Chondrocyte (in vitro differentiated cells): Measurements from ENCODE around the gene ATG4D. TPM values are rescaled to one million over a fixed set of nuclear protein-coding genes. Genes with fewer than 3 reads are reported as not detected.

ENCODE experiments used
- DNase-seq: peaks from one replicate; pipeline ENCODE4 v3.0.0; 2021; ENCODE audit warnings: mixed read lengths, low spot score
- H3K27ac Mint-ChIP-seq: one replicate; pipeline ENCODE4 v1.8.0; 2021; ENCODE audit warnings: mild to moderate bottlenecking, moderate library complexity, mixed read lengths; ENCODE audit not compliant: unreplicated experiment
- H3K27me3 Mint-ChIP-seq: 2 replicates; pipeline ENCODE4 v1.8.0; 2021; ENCODE audit warnings: low read depth, mixed read lengths
- H3K36me3 Mint-ChIP-seq: 2 replicates; pipeline ENCODE4 v1.8.0; 2021; ENCODE audit warnings: low read depth, mixed read lengths
- H3K4me1 Mint-ChIP-seq: 2 replicates; pipeline ENCODE4 v1.8.0; 2021; ENCODE audit warnings: low read depth, mild to moderate bottlenecking, mixed read lengths
- H3K4me3 Mint-ChIP-seq: one replicate; pipeline ENCODE4 v1.8.0; 2021; ENCODE audit warnings: mild to moderate bottlenecking, moderate library complexity, mixed read lengths; ENCODE audit not compliant: unreplicated experiment
- H3K9me3 Mint-ChIP-seq: 2 replicates; pipeline ENCODE4 v1.8.0; 2021; ENCODE audit warnings: low read depth, mixed read lengths
- total RNA-seq: library from RNA; stranded (reverse); gene quantifications from 3 replicates; pipeline ENCODE4 v1.2.1, GENCODE V29; 2021
- TF ChIP-seq, protein P1 (sequence below): fragments of 200-600 bp; sonication (generic); IDR thresholded peaks from 2 replicates; pipeline ENCODE4 v1.5.0; 2021; ENCODE audit warnings: antibody characterized with exemption, mild to moderate bottlenecking, moderate library complexity

Gene ATG4D
- total RNA-seq, 1 donor from 2014 or later: 23.2 TPM

DNA sequence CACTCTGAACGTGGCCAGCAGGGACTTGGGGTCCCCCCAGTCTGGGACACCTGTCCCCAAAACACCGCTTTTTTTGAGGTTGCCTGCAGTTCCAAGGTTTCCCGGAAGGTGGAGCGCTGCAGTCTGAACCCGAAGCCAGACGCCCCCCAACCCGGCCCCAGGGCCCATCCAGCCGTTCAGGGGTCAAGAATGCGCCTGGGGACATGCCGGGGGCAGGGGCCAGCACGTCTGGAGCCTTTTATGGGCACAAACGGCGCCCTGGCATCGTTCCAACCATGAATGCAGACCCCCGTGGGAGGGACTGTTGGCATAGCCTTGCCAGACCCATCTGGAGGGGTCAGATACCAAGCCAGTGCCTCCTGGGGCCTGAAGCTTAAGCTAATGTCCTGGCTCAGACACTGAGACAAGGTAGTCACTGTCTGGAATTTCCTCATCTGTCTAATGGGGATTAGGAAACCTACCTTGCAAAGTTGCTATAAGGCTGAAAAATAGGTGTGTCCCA is 33.4 kb upstream of the ATG4D start:
- DNase-seq: no peak
- H3K36me3 Mint-ChIP-seq: no peaks in the 10 kb centered on the region
- no peaks in the 10 kb centered on the region for H3K27me3 Mint-ChIP-seq
- H3K9me3 Mint-ChIP-seq: no peaks in the 10 kb centered on the region
- TF ChIP-seq, protein P1, sequence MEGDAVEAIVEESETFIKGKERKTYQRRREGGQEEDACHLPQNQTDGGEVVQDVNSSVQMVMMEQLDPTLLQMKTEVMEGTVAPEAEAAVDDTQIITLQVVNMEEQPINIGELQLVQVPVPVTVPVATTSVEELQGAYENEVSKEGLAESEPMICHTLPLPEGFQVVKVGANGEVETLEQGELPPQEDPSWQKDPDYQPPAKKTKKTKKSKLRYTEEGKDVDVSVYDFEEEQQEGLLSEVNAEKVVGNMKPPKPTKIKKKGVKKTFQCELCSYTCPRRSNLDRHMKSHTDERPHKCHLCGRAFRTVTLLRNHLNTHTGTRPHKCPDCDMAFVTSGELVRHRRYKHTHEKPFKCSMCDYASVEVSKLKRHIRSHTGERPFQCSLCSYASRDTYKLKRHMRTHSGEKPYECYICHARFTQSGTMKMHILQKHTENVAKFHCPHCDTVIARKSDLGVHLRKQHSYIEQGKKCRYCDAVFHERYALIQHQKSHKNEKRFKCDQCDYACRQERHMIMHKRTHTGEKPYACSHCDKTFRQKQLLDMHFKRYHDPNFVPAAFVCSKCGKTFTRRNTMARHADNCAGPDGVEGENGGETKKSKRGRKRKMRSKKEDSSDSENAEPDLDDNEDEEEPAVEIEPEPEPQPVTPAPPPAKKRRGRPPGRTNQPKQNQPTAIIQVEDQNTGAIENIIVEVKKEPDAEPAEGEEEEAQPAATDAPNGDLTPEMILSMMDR: peak; percentile 88
- H3K4me3 Mint-ChIP-seq: no peak overlapping the region
- peaks cover 7% of the 10 kb centered on the region for H3K4me1 Mint-ChIP-seq
- H3K27ac Mint-ChIP-seq: no peak overlapping the region

DNA sequence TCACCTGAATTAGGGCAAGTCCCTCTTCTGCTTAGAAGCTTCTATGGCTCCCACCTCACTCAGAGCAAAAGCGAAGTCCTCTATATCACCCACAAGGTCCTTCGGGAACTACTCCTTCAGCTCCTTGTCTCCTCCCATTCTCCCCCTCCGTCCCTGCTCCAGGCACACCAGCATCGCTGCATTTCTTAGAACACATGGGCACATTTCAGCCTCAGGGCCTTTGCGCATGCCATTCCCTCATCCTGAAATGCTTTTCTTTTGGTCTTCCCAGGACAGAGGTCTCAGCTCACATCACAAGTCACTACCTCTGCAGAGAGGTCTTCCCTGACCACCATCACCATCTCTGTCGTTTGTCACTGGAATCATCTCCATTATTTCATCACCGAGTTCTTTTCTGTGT is 30.5 kb upstream of the ATG4D start:
- DNase-seq: no peak
- Mint-ChIP-seq H3K36me3 (no peaks in the 10 kb centered on the region), H3K27ac (no peak overlapping the region), H3K4me3 (no peak overlapping the region), H3K4me1 (peaks cover 25% of the 10 kb centered on the region), H3K9me3 (no peaks in the 10 kb centered on the region), H3K27me3 (no peaks in the 10 kb centered on the region)
- TF ChIP-seq, protein P1: no peak

DNA sequence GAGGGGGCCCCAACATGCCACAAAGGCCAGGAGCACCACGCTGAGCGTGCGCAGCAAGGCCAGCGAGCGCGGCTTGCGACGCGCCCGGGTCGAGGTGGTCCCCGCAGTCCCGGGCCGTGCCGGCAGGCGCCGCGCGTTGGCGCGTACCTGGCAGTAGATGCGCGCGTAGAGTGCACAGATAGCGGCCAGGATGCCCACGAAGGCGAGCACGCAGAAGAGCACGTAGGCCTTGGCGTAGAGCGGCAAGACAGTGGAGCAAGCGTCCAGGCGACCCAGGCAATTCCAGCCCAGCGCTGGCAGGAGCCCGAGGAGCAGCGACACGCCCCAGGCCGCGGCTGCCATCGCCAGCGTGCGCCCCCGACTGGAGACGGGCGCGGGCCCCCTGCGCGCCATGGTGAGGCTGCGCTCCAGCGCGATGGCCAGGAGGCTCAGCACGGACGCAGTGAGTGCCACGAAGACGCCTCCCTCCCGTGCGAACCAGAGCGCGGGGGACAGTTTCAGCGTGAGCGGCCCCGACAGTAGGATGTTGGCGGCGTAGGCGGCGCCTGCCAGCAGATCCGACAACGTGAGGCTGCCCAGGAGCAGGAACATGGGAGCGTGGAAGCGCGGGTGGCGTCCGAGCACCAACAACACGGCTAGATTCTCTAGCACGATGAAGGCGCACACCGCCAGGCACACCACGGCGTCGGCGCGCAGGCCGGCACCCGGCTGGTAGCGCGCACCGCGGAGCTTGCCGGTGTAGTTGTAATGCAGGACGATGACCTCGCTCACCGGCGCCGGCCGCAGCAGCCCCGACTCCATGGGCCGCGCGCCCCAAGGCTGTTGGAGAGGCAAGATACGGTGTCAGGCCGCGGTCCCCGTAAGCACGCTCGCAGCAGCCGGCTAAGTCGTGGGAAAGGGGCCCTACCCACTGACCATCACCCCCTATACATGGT is 29.2 kb upstream of the ATG4D start:
- Mint-ChIP-seq H3K9me3 (no peaks in the 10 kb centered on the region), H3K36me3 (no peaks in the 10 kb centered on the region), H3K27ac (no peak overlapping the region), H3K4me3 (no peak overlapping the region), H3K4me1 (peaks cover 35% of the 10 kb centered on the region), H3K27me3 (no peaks in the 10 kb centered on the region)
- DNase-seq: no peak
- TF ChIP-seq, protein P1: no peak

DNA sequence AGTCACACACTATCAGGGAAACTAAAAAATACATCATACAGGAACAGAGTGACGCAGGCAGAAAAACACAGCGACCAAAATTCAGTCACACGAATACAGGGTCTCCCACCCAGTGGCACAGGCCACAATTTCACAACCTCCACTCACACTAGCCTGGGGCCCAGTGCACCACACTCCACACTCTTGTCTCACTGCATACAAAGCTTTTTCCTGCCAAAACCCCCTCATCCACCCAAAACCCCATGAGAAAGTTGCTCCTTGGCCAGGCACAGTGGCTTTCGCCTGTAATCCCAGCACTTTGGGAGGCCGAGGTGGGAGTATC is 27.7 kb upstream of the ATG4D start:
- H3K4me3 Mint-ChIP-seq: peak overlapping the region; percentile 79
- peaks cover 31% of the 10 kb centered on the region for H3K4me1 Mint-ChIP-seq
- TF ChIP-seq, protein P1: no peak
- no peak for DNase-seq
- no peaks in the 10 kb centered on the region for H3K9me3 Mint-ChIP-seq
- H3K27me3 Mint-ChIP-seq: no peaks in the 10 kb centered on the region
- no peaks in the 10 kb centered on the region for H3K36me3 Mint-ChIP-seq
- H3K27ac Mint-ChIP-seq: no peak overlapping the region

DNA sequence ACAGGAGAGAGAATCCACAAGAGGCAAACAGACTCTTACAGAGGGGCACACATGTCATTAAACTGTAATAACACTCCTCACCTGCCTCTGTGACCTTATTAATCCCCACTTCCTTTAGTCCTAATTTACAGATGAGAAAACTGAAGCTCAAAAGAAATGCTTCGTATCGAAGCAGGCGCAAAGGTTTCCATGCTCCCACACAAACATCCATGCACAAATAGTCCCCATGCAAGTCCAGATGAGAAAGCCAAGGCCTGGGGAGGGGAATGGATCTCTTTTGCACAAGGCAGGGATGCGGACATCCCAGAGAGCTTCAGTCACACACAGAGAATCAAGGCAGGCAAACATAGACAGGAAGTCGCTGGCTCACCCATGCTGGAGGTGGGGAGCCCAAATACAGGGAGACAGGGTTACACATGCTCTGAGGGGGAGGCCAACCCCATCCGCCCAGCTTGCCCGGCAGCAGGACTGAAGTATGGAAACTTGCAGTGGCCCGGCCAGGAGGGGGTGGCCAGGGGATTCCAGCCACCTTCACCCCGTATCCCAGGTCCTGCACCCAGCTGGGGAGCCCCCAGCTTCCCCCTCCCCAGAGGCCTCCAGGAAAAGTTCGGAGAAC is 26.9 kb upstream of the ATG4D start:
- Mint-ChIP-seq H3K9me3 (no peaks in the 10 kb centered on the region), H3K4me3 (peak overlapping the region; percentile 79), H3K4me1 (peaks cover 31% of the 10 kb centered on the region), H3K27me3 (no peaks in the 10 kb centered on the region), H3K36me3 (no peaks in the 10 kb centered on the region), H3K27ac (peak overlapping the region; percentile 80)
- no peak for DNase-seq
- TF ChIP-seq, protein P1: no peak
